ENCODE data around the gene RDH5.
"Not testable (repeated sequence)": the region's sequence is repeated elsewhere in the genome, so short reads cannot be mapped to it uniquely, and the experiment has no call there.

The RDH5 gene

DNA sequence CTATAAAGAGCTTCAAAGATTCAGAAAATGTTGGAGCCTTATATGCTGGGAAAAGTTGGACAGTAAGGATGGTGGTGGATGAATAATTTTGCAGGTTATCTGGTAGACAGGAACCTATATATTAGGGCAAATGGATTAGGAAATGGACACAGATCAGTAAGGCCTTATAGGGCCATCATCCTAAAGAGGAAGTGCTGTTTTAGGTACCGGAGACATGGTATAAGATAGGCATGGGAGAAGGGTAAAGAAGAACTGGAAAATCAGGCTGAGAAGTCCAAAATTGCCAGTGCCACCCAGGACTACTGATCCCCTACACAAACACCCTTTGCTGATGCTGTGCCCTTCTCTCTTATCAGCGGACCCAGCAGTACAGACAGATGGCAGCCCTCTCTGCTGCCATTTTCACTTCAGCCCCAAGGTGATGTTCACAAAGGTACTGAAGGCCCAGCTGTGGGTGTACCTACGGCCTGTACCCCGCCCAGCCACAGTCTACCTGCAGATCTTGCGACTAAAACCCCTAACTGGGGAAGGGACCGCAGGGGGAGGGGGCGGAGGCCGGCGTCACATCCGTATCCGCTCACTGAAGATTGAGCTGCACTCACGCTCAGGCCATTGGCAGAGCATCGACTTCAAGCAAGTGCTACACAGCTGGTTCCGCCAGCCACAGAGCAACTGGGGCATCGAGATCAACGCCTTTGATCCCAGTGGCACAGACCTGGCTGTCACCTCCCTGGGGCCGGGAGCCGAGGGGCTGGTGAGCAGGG is 28.2 kb downstream of the RDH5 start:
- FAIRE-seq = no peak

DNA sequence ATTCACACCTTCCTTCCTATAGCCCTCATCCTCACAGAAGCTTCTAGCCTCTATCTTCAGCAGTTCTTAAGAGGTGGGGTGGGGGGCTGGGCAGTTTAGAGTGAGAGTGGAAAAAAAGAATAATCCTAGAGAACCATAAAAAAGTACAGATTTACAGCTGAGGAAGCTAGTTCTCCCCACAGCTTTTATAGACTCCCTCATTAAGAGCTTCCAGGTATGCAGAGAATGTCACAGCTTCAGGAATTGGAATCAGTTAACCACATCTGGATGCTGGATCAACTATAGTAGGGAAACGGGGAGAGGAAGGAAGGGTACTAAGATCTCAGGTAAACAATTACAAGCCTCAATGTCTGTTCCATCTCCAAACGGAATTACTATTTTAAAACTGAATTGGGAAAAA is 35.1 kb downstream of the RDH5 start:
- no peak for FAIRE-seq

DNA sequence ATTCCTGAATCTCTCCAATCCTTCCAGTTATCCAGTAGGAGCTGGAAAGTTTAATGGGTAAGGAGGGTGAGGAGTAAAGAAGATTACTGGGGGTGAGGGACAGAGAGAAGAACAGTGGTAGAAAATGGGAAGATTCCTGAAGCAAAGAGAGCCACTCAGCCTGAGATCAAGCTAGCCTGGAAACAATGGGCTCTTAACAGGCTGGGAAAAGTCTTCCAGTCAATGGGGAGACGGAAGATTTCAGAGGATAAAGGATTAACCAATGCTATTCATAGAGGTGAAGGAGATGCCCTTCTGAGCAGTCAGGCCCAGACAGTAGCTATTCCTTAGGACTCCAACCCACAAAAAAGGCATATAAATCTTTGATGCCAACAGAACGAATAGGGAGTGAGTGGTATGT is 37.5 kb downstream of the RDH5 start:
- FAIRE-seq = no peak

DNA sequence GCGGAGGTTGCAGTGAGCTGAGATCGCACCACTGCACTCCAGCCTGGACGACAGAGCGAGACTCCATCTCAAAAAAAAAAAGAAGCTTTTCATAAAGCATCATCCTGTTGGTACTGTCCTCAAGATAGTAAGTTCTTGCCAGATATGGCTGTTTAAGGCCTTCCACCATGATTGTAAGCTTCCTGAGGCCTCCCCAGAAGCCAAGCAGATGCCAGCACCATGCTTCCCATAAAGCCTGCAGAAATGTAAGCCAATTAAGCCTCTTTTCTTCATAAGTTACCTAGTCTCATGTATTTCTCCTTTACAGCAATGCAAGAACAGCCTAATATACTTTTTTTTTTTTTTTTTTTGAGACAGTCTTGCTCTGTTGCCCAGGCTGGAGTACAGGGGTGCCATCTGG is 38.4 kb downstream of the RDH5 start:
- FAIRE-seq = not testable (repeated sequence)

DNA sequence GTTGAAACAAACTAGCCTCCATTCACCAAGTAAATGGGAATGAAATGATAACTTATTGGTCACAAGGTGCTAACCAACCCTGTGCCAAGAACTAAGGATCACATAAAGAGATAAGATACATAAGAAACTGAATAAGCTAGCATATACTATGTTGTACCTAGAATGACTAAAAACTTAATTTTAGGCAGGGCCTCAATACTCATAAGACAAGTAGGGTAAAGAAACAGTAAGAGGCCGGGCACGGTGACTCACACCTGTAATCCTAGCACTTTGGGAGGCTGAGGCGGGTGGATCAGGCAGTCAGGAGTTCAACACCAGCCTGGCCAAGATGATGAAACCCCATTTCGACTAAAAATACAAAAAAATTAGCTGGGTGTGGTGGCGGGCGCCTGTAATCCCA is 40.5 kb downstream of the RDH5 start:
- no peak for FAIRE-seq

DNA sequence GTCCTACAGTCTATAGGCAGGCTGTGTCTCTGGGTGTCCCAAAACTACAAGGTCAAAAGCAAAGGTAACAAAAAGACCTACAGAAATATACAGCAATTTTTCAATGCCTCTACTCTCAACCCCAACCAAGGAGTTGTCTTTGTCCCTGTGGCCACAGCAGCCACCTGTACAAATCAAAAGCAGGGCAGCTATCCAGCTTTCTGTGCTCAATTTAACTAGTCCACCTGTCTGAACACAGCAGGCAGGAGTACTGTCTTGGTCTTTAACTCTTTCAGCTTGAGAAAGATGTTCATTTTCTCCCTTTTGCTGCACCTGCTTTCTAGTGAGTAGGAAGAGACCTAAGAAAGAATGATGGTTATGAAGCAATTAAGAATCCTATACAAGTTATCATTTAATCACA is 42.5 kb downstream of the RDH5 start:
- FAIRE-seq = no peak

DNA sequence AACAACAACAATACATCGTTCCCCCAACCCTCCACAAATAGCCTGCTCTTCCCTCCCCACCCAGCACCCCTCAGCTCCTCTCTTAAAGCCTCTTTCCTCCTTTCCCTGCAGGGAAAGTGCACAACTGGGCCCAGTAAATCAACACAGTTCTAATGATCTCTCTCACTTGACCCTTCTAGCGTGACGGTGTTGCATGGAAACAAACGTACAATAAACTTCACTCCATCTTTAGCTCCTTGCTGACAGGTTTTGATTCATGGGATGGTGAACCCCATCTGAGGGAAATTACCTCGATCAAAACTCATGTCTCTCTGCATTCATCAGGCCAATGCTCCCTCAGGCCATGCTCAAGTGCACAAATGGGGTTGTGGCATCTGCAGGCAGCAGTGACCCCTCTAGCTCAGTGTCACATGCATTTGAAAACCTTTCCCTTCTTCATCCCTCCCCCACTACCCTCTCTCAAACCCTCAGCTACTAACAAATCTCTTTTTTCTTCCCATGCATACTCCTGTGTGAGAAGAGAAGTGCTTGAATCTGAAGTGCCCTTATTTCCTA is 45.6 kb downstream of the RDH5 start:
- no peak for FAIRE-seq

DNA sequence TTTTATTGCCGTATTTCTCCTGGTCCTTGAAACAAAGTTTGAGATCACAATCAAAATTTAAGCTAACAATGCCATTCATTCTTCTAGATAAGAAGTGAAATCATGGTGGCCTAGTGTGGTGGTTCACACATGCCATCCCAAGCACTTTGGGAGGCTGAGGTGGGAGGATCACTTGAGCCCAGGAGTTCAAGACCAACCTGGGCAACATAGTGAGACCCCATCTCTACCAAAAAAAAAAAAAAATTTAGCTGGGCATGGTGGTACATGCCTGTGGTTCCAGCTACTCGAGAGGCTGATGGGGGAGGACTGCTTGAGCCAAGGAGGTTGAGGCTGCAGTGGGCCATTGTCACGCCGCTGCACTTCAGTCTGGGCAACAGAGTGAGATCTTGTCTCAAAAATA is 47.0 kb downstream of the RDH5 start:
- FAIRE-seq = no peak

DNA sequence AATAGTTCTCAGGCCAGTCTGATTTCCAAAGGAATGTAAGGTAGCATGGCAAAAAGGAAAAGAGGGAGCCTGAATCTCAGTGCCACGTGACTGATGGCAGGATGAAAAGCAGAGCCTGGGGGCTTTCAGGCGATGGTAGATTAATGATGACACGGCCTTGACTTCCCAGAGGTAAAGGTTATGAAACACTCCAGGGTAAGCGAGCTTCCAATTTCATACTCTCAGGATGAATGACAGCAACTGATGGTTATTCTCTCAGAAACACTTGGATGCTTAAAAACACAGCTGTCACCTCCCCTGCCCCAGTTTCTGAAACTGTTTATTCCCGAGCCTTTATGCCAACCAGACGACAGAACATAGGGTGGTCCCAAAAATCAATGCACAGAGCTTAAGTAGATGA is 51.5 kb downstream of the RDH5 start:
- no peak for FAIRE-seq
